OCI-LY7 (cell line): ENCODE results near the gene HSCB.

Experiments
- EZH2phosphoT487 ChIP-seq: fragments of 200-600 bp; sonication (generic); IDR thresholded peaks from 2 replicates; pipeline ENCODE4 v1.6.1; 2018; ENCODE audit warnings: low read depth, borderline replicate concordance, mild to moderate bottlenecking, mixed run types, antibody characterized with exemption, low read length, moderate library complexity, mixed read lengths
- TF ChIP-seq, protein P1 (sequence below): fragments of 200-600 bp; sonication (generic); conservative IDR thresholded peaks from 2 replicates; pipeline ENCODE4 v1.5.1; 2014; ENCODE audit warnings: mild to moderate bottlenecking, antibody characterized with exemption, low read length, moderate library complexity, mixed read lengths

DNA sequence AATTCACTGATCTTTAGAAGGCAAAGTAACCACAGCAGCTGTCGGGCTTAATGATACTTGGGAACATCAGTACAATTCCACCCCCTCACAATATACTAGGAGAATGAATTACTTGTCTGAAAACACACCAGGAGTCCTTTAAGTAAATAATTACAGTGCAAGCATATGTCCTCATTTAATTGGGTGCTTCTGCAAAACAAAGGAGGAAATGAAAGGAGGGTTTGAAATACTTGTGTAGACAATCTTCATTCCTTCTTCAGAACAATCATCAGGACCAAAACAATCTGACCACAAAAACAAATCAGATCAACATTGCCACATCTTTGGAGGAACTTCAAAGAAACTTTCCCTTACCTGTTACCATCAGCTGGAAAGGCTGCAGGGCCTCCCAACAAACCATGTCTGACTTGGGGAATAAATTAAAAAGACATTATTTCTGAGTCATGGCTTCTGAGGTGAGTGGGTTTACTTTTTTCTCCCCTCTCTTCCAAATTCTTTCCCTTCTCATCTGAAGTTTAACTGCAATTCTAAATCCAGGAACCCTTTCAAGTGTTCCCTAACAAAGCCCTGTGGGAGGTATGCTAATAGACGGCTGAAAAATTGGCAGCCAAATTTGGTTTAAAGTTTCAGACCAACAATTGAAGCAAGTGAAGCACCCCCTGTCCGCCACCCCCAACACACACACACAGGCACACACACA is 18.2 kb downstream of the HSCB start:
- TF ChIP-seq, protein P1, sequence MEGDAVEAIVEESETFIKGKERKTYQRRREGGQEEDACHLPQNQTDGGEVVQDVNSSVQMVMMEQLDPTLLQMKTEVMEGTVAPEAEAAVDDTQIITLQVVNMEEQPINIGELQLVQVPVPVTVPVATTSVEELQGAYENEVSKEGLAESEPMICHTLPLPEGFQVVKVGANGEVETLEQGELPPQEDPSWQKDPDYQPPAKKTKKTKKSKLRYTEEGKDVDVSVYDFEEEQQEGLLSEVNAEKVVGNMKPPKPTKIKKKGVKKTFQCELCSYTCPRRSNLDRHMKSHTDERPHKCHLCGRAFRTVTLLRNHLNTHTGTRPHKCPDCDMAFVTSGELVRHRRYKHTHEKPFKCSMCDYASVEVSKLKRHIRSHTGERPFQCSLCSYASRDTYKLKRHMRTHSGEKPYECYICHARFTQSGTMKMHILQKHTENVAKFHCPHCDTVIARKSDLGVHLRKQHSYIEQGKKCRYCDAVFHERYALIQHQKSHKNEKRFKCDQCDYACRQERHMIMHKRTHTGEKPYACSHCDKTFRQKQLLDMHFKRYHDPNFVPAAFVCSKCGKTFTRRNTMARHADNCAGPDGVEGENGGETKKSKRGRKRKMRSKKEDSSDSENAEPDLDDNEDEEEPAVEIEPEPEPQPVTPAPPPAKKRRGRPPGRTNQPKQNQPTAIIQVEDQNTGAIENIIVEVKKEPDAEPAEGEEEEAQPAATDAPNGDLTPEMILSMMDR: no peak
- TF ChIP-seq EZH2phosphoT487: no peak
